Parathyroid adenoma (tissue), 2 donors: ENCODE results near the gene GRAMD1C.

Experiments used
- H2AFZ ChIP-seq: fragments of 300-600 bp; sonication (generic); one replicate; pipeline ENCODE4 v1.7.0; 2017; ENCODE audit warnings: antibody characterized with exemption, mild to moderate bottlenecking
- H3K27ac ChIP-seq: fragments of 300-600 bp; sonication (generic); one replicate; pipeline ENCODE4 v1.7.0; 2017
- H3K27me3 ChIP-seq: fragments of 300-600 bp; sonication (generic); one replicate; pipeline ENCODE4 v1.7.0; 2017; ENCODE audit warnings: low read length; ENCODE audit not compliant: control insufficient read depth, insufficient read depth
- H3K36me3 ChIP-seq: fragments of 300-600 bp; sonication (generic); one replicate; pipeline ENCODE4 v1.7.0; 2017; ENCODE audit warnings: low read length; ENCODE audit not compliant: control insufficient read depth, insufficient read depth
- H3K4me1 ChIP-seq: fragments of 300-600 bp; sonication (generic); one replicate; pipeline ENCODE4 v1.7.0; 2017; ENCODE audit warnings: control low read depth
- H3K4me2 ChIP-seq: fragments of 300-600 bp; sonication (generic); one replicate; pipeline ENCODE4 v1.7.0; 2017; ENCODE audit warnings: low read length
- H3K4me3 ChIP-seq: fragments of 300-600 bp; sonication (generic); one replicate; pipeline ENCODE4 v1.7.0; 2017; ENCODE audit warnings: low read depth, low read length
- H3K79me2 ChIP-seq: fragments of 300-600 bp; sonication (generic); one replicate; pipeline ENCODE4 v1.7.0; 2017; ENCODE audit warnings: control low read depth
- H3K9ac ChIP-seq: fragments of 300-600 bp; sonication (generic); one replicate; pipeline ENCODE4 v1.7.0; 2017; ENCODE audit warnings: mild to moderate bottlenecking
- H3K9me3 ChIP-seq: fragments of 300-600 bp; sonication (generic); one replicate; pipeline ENCODE4 v1.7.0; 2017; ENCODE audit warnings: low read length; ENCODE audit not compliant: control insufficient read depth
- TF ChIP-seq, protein P1 (sequence below): fragments of 300-600 bp; sonication (generic); IDR thresholded peaks from one replicate; pipeline ENCODE4 v1.7.0; 2017; ENCODE audit warnings: antibody characterized with exemption, mild to moderate bottlenecking
- donor health status: primary hyperparathyroidism.

The GRAMD1C gene

DNA sequence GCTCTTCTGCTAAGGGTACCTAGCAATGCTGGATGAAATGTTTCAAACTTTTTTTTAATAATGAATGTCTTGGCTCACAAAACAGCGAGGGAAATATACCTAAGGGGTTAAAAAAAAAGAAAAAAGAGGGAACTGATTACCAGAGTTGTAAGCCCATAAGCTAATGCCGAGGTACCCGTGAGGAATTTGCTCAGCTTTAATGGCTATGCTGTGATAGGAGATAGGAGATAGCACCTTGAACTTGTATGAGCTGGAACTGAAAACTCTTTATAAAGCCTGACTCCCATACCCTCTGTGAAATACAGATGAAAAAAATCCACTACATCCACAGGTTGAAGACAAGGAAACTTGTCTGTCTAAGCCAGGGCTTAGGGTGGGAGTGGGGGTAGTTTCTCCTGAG, 13.9 kb downstream of the GRAMD1C start:
- Histone ChIP-seq H2AFZ (no peak overlapping the region), H3K4me1 (no peaks in the 10 kb centered on the region), H3K79me2 (no peaks in the 10 kb centered on the region), H3K9ac (no peak overlapping the region), H3K9me3 (no peaks in the 10 kb centered on the region), H3K27ac (no peak overlapping the region), H3K4me3 (no peak overlapping the region), H3K27me3 (no peaks in the 10 kb centered on the region), H3K36me3 (no peaks in the 10 kb centered on the region), H3K4me2 (no peak overlapping the region)
- TF ChIP-seq, protein P1, sequence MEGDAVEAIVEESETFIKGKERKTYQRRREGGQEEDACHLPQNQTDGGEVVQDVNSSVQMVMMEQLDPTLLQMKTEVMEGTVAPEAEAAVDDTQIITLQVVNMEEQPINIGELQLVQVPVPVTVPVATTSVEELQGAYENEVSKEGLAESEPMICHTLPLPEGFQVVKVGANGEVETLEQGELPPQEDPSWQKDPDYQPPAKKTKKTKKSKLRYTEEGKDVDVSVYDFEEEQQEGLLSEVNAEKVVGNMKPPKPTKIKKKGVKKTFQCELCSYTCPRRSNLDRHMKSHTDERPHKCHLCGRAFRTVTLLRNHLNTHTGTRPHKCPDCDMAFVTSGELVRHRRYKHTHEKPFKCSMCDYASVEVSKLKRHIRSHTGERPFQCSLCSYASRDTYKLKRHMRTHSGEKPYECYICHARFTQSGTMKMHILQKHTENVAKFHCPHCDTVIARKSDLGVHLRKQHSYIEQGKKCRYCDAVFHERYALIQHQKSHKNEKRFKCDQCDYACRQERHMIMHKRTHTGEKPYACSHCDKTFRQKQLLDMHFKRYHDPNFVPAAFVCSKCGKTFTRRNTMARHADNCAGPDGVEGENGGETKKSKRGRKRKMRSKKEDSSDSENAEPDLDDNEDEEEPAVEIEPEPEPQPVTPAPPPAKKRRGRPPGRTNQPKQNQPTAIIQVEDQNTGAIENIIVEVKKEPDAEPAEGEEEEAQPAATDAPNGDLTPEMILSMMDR = no peak

DNA sequence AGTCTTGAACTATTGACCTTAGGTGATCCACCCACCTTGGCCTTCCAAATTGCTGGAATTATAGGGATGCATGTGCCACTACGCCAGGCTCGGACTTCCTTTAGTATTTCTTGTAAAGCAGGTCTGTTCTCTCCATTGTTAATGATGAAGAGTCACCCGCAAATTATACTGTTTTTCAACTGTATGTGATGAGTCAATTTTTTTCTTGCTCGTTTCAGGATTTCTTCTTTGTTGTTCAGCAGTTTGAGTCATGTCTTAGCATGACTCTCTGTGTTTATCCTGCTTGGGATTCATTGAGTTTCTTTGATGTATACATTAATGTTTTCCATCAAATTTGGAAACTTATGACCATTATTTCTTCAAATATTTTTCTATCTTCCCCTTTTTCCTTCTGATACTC, 28.9 kb downstream of the GRAMD1C start:
- no peaks in the 10 kb centered on the region for H3K36me3 ChIP-seq
- no peaks in the 10 kb centered on the region for H3K79me2 ChIP-seq
- H3K27ac ChIP-seq = no peak overlapping the region
- H3K27me3 ChIP-seq = no peaks in the 10 kb centered on the region
- H3K9me3 ChIP-seq = no peaks in the 10 kb centered on the region
- H3K4me1 ChIP-seq = no peaks in the 10 kb centered on the region
- no peak overlapping the region for H3K4me2 ChIP-seq
- H3K4me3 ChIP-seq = no peak overlapping the region
- TF ChIP-seq, protein P1 = no peak
- no peak overlapping the region for H2AFZ ChIP-seq
- no peak overlapping the region for H3K9ac ChIP-seq

DNA sequence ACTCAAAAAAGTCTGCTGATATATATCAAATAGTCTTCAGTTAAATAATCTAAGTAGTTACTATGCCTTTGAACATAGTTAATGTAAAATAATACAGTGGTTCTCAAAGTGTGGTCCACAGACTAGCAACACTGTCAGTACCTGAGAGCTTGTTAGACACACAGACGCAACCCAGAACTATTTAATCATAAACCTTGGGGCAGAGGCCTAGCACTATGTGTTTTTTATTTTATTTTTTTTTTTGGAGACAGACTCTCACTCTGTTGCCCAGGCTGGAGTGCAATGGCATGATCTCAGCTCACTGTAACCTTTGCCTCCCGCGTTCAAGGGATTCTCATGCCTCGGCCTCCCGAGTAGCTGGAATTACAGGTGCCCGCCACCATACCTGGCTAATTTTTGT, 34.7 kb downstream of the GRAMD1C start:
- no peaks in the 10 kb centered on the region for H3K27me3 ChIP-seq
- no peaks in the 10 kb centered on the region for H3K4me1 ChIP-seq
- no peak overlapping the region for H3K4me3 ChIP-seq
- no peaks in the 10 kb centered on the region for H3K9me3 ChIP-seq
- H3K79me2 ChIP-seq = no peaks in the 10 kb centered on the region
- H3K27ac ChIP-seq = no peak overlapping the region
- H3K9ac ChIP-seq = no peak overlapping the region
- no peak overlapping the region for H2AFZ ChIP-seq
- TF ChIP-seq, protein P1 = no peak
- H3K4me2 ChIP-seq = no peak overlapping the region
- no peaks in the 10 kb centered on the region for H3K36me3 ChIP-seq

DNA sequence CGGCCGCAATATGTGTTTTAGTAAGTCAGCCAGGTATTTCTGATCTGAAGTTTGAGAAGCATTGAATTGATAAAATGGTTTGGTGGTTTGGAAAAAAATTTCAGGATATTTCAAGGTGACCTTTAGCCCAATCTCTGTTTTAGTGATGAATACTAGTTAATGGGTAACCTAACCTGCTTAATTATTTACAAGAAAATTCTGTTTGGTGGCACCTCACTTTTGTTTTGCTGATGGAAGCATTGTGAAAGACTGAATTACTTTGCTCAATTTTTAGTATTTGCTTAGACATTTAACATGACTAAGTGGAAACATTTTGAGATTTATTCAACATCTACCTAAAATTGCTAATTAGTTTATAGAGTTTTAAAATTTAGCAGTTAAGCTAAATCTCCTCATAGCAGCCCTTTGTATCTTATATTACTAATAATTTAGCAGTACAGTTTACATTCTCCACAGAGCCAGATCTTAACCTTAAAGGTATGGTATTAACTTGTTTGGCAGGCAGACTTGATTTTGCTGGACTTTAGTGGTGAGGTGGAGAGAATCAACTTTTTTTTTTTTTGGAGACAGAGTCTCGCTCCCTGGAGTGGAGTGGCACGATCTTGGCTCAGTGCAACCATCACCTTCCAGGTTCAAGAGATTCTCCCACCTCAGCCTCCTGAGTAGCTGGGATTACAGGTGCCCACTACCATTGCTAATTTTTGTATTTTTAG, 35.4 kb downstream of the GRAMD1C start:
- no peak overlapping the region for H3K27ac ChIP-seq
- H3K9ac ChIP-seq = no peak overlapping the region
- no peaks in the 10 kb centered on the region for H3K4me1 ChIP-seq

More for the DNA sequence above, 35.4 kb downstream of the GRAMD1C start:
- no peaks in the 10 kb centered on the region for H3K9me3 ChIP-seq
- TF ChIP-seq, protein P1 = no peak
- H2AFZ ChIP-seq = no peak overlapping the region
- no peaks in the 10 kb centered on the region for H3K79me2 ChIP-seq
- H3K4me3 ChIP-seq = no peak overlapping the region
- H3K27me3 ChIP-seq = no peaks in the 10 kb centered on the region
- H3K36me3 ChIP-seq = no peaks in the 10 kb centered on the region
- no peak overlapping the region for H3K4me2 ChIP-seq
